ACC112 (cell line): ENCODE data around the gene FOXA2.

Experiments used
- H2AFZ ChIP-seq: fragments of 200-600 bp; sonication (generic); one replicate; pipeline ENCODE4 v1.6.0; 2017; ENCODE audit warnings: antibody characterized with exemption, low read length; ENCODE audit not compliant: unreplicated experiment
- H3K27ac ChIP-seq: fragments of 200-600 bp; sonication (generic); 2 replicates; pipeline ENCODE4 v1.5.1; 2014; ENCODE audit warnings: low read depth, mild to moderate bottlenecking, antibody characterized with exemption, low read length, moderate library complexity
- H3K27me3 ChIP-seq: fragments of 200-600 bp; sonication (generic); 2 replicates; pipeline ENCODE4 v1.6.1; 2014; ENCODE audit warnings: mild to moderate bottlenecking, antibody characterized with exemption, low read length, moderate library complexity, mixed read lengths; ENCODE audit not compliant: insufficient read depth
- H3K36me3 ChIP-seq: fragments of 200-600 bp; sonication (generic); 2 replicates; pipeline ENCODE4 v1.6.1; 2016; ENCODE audit warnings: mild to moderate bottlenecking, antibody characterized with exemption, low read length, moderate library complexity, mixed read lengths; ENCODE audit not compliant: insufficient read depth
- H3K4me1 ChIP-seq: fragments of 200-600 bp; sonication (generic); one replicate; pipeline ENCODE4 v1.6.1; 2016; ENCODE audit warnings: low read length, mixed read lengths; ENCODE audit not compliant: insufficient read depth, unreplicated experiment, control insufficient read depth
- H3K4me3 ChIP-seq: fragments of 200-600 bp; sonication (generic); 2 replicates; pipeline ENCODE4 v1.5.1; 2014; ENCODE audit warnings: mild to moderate bottlenecking, low read depth, low read length
- H3K79me2 ChIP-seq: fragments of 200-600 bp; sonication (generic); one replicate; pipeline ENCODE4 v1.6.0; 2016; ENCODE audit warnings: low read length; ENCODE audit not compliant: control insufficient read depth, unreplicated experiment, insufficient read depth

FOXA2 gene

DNA sequence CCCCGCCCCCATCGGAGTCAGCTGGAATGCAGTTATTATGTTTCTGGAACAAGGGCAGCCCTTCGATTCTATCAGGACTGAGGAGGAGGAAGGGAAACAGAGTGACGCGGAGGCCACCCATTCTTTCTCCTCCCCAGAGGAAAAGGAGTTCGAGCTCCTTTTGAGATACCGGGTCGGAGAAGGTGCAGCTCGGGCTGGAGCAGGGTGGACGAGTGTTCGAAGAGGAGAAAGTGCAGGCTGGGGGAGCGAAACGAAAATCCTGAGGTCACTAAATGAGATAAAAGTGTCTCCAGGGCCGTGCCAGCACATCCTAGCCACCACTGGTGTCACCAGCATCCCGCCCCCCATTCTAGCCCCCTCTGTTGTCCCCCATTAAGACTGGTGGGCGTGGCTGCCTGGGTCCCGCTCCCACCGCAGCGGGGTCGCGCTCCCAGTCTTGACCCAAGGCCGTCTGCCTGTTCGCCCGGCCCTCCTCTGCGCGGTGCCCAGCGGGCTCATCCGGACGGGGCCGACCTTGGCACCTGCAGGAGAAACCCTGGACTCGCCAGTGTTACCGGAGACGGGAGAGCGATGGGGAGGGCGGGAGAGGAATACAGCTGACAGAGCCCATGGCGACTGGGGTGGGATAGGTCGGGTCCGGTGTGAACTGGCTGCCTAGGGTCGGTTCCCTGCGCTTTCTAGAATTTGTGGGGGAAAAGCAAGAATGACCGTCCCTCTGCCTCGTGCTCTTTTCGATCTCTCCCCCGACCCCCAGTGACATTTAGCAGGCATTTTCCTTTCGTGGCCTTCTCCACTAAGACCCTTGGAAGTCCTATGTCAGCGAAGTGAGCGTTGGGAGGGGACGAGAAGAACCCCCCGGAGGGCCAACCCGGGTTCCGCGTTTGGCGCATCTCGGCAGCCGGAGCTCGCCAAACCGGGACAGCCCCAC lies 16.2 kb downstream of the FOXA2 start:
- no peak overlapping the region for H3K27ac ChIP-seq
- peaks cover 99% of the 10 kb centered on the region for H3K27me3 ChIP-seq
- H3K4me3 ChIP-seq = no peak overlapping the region
- H3K36me3 ChIP-seq = no peaks in the 10 kb centered on the region
- H3K79me2 ChIP-seq = no peaks in the 10 kb centered on the region
- no peaks in the 10 kb centered on the region for H3K4me1 ChIP-seq
- H2AFZ ChIP-seq = no peak overlapping the region

DNA sequence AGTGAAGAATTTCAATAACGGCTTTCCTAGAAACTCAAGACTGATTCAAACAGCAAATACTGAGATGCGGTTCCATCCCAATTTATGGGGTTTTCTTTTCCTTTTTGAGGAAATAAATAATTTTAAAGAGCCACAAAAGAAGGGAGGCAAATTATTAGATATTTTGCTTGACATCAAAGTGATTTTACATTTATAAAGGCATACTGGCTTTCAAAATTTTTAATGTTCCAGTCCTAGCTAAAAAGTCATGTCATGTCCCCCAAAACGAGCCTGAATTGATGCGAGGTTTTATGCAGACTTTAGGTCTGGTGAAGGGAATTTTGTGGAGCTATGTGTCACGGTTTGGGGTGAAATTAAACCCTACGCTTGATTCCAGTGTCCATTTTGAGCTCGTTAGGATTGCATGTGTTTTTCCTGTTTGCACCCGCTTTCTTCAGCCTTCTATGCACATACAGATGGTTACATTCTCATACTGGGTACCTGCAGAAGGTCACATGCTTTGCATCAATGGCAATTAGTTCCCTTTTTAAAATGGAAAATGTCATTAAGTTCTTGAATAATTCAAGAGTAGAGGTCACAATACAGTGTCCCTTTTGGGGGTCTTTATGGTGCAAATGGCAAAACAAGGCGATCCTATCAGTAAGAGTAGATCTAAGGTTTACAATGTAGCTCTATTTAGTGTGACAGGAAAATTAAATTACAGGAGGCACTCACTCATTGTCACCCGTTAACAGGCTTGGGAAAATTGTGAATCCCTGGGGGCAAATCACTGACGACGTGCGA lies 17.3 kb downstream of the FOXA2 start:
- no peaks in the 10 kb centered on the region for H3K4me1 ChIP-seq
- peaks cover 98% of the 10 kb centered on the region for H3K27me3 ChIP-seq
- H2AFZ ChIP-seq = no peak overlapping the region
- no peak overlapping the region for H3K27ac ChIP-seq
- no peak overlapping the region for H3K4me3 ChIP-seq
- no peaks in the 10 kb centered on the region for H3K36me3 ChIP-seq
- no peaks in the 10 kb centered on the region for H3K79me2 ChIP-seq

DNA sequence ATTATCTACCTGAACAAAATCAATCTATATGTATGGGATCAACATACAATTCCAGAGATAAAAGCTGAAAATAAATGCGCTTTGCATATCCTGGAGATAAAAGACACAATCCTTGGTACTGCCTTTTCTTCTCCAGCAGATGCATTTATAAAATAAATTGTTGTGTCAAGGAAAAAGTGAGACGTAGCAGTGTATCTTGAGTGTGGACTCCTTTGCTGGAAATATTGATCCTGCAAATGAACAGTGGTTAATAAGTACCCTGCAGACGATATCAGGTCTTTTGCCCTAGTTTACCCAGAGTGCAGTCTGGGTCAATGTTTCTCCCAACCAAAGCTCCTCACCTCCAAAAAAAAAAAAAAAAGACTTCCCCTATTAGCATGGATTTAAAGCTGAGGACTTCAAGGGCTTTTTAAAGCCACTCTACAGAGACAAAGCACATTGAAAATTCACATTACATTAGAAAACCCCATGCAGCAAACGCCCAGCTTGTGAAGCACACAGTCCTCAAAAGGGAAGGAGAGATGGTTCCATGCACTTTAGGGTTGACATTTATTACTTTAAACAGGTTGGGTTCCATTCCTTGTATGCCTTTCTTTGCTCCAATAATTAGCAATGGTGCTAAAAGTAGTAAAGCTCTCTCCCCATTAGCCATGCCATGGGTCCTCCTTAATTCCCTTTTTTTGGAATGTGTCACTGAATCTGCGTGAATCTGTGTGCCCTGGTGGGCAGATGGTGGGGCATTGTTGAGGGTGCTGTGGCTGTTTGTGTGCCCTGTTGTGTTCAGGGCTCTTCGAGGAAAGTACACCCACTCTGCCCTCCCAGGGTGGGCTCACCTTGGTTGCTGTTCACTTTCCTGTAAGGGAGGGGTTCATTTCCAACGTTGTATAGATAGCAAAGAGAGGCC lies 21.1 kb downstream of the FOXA2 start:
- Histone ChIP-seq H3K79me2 (no peaks in the 10 kb centered on the region), H2AFZ (no peak overlapping the region), H3K27me3 (peaks cover 98% of the 10 kb centered on the region), H3K36me3 (no peaks in the 10 kb centered on the region), H3K27ac (no peak overlapping the region), H3K4me1 (no peaks in the 10 kb centered on the region), H3K4me3 (no peak overlapping the region)

DNA sequence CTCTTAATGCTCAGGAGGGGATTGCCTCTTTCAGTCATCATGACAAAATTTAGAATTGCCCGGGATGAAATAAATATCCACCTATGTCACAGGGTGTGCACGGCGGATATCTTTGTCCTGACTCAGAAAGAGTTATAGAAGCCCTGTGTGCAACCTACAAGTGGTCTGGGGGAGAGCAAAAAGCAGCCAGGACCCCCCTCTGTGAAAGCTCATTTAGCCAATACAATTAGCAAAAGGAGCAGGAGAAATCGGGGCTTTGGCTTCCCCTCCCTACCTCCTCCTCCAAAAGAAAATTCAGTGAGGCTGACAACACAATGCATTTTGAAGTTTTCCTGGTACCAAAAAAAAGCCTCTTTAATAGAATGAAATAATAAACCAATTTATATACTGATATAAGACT lies 21.8 kb downstream of the FOXA2 start:
- H3K36me3 ChIP-seq = no peaks in the 10 kb centered on the region
- H3K4me1 ChIP-seq = no peaks in the 10 kb centered on the region
- no peak overlapping the region for H3K4me3 ChIP-seq
- peaks cover 98% of the 10 kb centered on the region for H3K27me3 ChIP-seq
- H2AFZ ChIP-seq = no peak overlapping the region
- no peaks in the 10 kb centered on the region for H3K79me2 ChIP-seq
- H3K27ac ChIP-seq = no peak overlapping the region

DNA sequence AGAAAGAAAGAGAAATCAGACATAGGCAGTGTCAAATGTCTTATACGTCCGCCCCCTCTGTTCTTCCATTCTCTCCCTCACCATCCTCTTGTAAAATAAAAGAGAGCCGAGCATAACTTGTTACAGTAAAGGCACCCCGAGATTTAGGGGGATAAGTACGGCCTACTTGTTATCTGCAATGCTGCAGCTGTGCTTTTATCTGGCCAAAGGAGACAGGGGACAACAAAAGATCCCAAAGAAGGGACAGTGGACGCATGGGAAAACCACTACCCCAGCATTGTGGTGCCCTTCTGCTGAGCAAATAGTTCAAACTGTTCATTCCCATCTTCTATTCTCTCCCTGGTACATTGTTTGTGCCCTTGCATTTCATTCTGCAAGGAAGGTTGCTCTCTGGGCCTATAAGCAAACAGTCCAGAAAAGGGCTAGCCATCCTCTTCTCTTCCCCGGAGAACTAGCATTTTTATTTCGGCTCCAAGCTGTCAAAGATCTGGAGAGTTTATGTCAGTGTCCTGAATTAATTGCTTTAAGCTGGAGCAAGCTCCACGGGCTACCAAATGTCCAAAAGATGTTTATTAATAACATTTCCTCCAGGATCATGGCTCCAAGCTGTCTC lies 22.3 kb downstream of the FOXA2 start:
- no peaks in the 10 kb centered on the region for H3K4me1 ChIP-seq
- no peak overlapping the region for H3K4me3 ChIP-seq
- no peaks in the 10 kb centered on the region for H3K36me3 ChIP-seq
- H3K79me2 ChIP-seq = no peaks in the 10 kb centered on the region
- H3K27me3 ChIP-seq = peaks cover 97% of the 10 kb centered on the region
- H2AFZ ChIP-seq = no peak overlapping the region
- no peak overlapping the region for H3K27ac ChIP-seq

DNA sequence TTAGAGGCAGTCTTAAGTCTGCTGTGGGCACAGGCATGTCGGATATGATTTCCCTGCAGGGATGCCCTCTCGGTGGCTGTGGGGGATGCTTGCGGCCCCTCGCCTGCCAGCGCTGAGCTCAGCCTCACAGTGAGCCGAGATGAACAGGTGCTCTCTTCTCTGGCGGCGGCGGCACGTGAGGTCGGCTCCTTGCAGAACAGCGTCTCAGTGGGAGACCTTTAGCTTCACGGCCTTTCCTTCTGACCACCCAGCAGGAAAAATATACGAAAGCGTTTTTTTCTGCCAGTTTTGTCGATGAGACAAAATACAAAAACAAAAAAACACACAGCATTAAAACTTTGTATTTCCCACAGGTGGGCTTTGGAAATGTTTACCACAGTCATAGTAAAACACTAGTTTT lies 23.6 kb downstream of the FOXA2 start:
- Histone ChIP-seq H3K79me2 (no peaks in the 10 kb centered on the region), H3K27me3 (peaks cover 89% of the 10 kb centered on the region), H3K4me3 (no peak overlapping the region), H3K36me3 (no peaks in the 10 kb centered on the region), H3K27ac (no peak overlapping the region), H2AFZ (no peak overlapping the region), H3K4me1 (no peaks in the 10 kb centered on the region)

DNA sequence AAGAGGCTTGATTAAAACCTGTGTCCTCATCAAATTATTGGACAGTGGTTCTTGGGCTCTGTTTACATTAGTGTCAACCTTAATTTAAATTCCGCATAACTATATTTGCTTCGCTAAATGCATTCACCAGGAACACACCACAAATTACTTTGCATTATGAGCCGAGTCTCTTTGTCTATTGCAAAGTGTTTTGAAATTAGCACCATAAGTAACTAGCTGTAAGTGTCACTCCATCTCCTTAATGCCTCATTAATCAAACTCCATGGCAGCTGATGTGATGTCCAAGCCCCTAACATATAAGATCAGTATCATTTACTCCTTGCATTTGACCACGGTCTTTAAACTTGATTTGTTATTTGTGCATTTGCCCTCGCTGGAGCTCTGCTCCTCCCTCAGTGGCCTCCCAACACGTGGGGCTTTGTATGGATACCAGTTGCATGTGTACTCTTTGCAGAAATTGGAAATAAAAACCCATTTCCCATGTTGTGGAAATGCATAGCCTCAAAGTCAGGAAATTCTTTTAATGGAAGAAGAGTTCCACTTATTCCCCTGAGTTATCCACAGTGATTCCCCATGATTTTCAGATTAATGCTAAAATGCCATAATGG lies 24.6 kb downstream of the FOXA2 start:
- H2AFZ ChIP-seq = no peak overlapping the region
- no peaks in the 10 kb centered on the region for H3K36me3 ChIP-seq
- no peaks in the 10 kb centered on the region for H3K79me2 ChIP-seq
- H3K4me3 ChIP-seq = no peak overlapping the region
- no peaks in the 10 kb centered on the region for H3K4me1 ChIP-seq
- peaks cover 79% of the 10 kb centered on the region for H3K27me3 ChIP-seq
- H3K27ac ChIP-seq = no peak overlapping the region

DNA sequence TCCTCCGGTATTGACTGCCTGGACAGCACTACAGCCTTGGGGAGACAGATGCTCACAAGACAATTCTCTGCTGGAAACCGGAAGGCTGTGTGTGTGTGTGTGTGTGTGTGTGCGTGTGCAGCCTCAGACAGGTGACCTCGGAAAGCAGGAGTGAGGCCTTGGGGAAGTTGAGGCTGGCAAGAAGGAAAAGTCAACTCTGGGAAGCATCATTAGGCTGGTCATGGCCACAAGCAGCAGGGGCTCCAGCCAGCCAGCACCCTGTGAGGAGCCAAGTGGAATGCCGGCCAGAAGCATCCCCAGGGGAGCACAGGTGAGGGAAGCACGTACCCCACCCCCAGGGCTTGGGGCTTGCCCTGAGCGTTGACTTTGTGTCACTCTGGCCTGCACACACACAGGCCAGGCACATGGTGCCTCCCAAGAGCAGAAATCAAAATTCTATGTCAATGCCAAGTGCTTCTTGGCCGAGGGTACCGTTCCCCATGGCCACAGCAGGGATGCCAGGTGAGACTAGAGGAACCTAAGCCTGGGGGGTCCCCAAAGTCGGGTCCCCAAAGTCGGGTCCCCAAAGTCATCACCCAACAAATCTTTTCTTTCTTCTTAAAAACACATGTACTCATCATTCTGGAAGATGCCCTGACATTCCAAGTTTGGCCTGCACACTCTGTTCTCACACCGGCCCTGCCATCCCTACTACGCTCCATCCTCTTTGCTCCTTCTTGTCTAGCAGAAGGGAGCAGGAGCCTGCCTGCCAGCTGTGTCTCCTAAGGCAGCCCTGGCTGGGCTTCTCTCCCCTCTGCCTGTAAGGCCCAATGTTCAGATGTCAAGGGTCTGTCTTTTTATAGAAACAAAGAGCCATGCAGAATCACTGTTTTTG lies 26.7 kb downstream of the FOXA2 start:
- Histone ChIP-seq H3K27ac (no peak overlapping the region), H2AFZ (no peak overlapping the region), H3K27me3 (peaks cover 58% of the 10 kb centered on the region), H3K4me3 (no peak overlapping the region), H3K79me2 (no peaks in the 10 kb centered on the region), H3K4me1 (no peaks in the 10 kb centered on the region), H3K36me3 (no peaks in the 10 kb centered on the region)

DNA sequence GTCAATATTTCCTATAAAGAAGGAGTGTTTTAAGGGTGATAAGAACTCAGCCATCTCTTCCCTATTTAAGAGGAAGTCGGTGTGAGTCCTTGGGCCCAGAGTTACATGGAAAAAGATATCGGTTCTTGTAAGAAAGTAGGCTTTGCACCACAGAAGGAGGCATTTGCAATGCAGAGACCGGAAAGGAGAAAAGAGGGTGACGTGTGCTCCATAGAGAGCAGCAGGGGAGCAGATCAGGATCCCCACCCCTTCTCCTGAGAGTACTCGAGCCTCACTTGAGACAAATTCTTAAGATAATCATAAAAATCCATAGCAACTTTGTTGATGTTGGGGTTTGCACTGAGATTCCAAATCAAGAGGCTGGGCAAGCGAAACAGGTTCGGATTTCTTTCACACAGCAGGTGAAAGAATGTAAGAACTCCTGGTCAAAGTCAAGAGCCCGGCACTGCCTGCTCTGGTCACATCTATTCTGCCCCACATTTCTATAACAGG lies 27.8 kb downstream of the FOXA2 start:
- H3K79me2 ChIP-seq = no peaks in the 10 kb centered on the region
- H3K27ac ChIP-seq = no peak overlapping the region
- no peak overlapping the region for H3K4me3 ChIP-seq
- no peaks in the 10 kb centered on the region for H3K4me1 ChIP-seq
- no peak overlapping the region for H2AFZ ChIP-seq
- H3K36me3 ChIP-seq = no peaks in the 10 kb centered on the region
- H3K27me3 ChIP-seq = peaks cover 48% of the 10 kb centered on the region
